Astrocyte (in vitro differentiated cells and primary cell): Measurements from ENCODE around the gene UNKL.

ENCODE experiments used
- EZH2 ChIP-seq: IDR thresholded peaks from 2 replicates; pipeline ENCODE4 v1.6.1; 2012; ENCODE audit warnings: mild to moderate bottlenecking, low read length, inconsistent platforms; ENCODE audit not compliant: insufficient read depth
- TF ChIP-seq, protein P1 (sequence below): IDR thresholded peaks from 2 replicates; pipeline ENCODE4 v1.5.1; 2011; ENCODE audit warnings: low read depth, mild to moderate bottlenecking, inconsistent platforms, low read length, moderate library complexity; ENCODE audit not compliant: insufficient read depth

DNA sequence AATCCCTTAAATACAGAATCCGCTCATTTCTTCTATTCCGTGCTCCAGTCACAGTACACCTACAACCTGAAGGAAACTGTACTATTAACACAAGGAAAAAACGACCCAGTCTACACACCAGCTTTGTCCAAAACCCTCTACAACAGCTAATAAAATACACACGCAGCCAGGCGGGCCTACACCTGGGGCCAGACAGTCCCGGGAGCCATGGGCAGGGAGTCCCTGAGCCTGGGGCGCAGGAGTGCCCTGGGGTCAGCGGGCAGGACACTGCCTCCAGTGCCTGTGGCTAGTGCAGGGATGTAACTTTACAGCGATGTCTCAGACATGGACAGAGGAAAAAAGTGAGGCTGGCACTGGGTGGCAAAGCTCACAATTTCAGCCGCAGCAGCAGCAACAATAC lies 34.3 kb downstream of the UNKL start:
- TF ChIP-seq, protein P1, sequence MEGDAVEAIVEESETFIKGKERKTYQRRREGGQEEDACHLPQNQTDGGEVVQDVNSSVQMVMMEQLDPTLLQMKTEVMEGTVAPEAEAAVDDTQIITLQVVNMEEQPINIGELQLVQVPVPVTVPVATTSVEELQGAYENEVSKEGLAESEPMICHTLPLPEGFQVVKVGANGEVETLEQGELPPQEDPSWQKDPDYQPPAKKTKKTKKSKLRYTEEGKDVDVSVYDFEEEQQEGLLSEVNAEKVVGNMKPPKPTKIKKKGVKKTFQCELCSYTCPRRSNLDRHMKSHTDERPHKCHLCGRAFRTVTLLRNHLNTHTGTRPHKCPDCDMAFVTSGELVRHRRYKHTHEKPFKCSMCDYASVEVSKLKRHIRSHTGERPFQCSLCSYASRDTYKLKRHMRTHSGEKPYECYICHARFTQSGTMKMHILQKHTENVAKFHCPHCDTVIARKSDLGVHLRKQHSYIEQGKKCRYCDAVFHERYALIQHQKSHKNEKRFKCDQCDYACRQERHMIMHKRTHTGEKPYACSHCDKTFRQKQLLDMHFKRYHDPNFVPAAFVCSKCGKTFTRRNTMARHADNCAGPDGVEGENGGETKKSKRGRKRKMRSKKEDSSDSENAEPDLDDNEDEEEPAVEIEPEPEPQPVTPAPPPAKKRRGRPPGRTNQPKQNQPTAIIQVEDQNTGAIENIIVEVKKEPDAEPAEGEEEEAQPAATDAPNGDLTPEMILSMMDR, result no peak
- TF ChIP-seq EZH2, result no peak
